ENCODE measurements around the gene ATAD3C. TPM values are rescaled to one million over a fixed set of nuclear protein-coding genes. Genes with fewer than 3 reads are reported as not detected.

Gene ATAD3C
- not detected in 5 replicates for total RNA-seq (2022; extraction: Qiagen RNA extraction; ENCODE audit: low read depth)

GRCh38 chr1:1449099-1449739 lies at the start of gene ATAD3C:
Gene ATAD3C, plus strand, starts transcription at chr1:1449689. Its CDS starts 995 bp downstream, at chr1:1450684.

GRCh38 chr1:1406821-1407635 lies 42.5 kb upstream of the ATAD3C start, which contains the start of gene MRPL20:
Gene MRPL20, minus strand, starts transcription at chr1:1407293. Its CDS starts 76 bp downstream, at chr1:1407217.

GRCh38 chr1:1421147-1421906 lies 28.2 kb upstream of the ATAD3C start, which contains the start of gene ANKRD65:
Gene ANKRD65, minus strand, starts transcription at chr1:1421276. Its CDS starts 271 bp downstream, at chr1:1421005.

GRCh38 chr1:1435106-1435903 lies 14.2 kb upstream of the ATAD3C start, which contains the start of gene VWA1:
Gene VWA1, plus strand, starts transcription at chr1:1435690. Its CDS starts 59 bp downstream, at chr1:1435749.

GRCh38 chr1:1471389-1472052 lies 22.0 kb downstream of the ATAD3C start, which contains the start of gene ATAD3B:
Gene ATAD3B, plus strand, starts transcription at chr1:1471765. Its CDS starts 120 bp downstream, at chr1:1471885.

GRCh38 chr1:1511533-1512285 lies 62.2 kb downstream of the ATAD3C start, which contains the start of gene ATAD3A:
Gene ATAD3A, plus strand, starts transcription at chr1:1512162. Its CDS starts 107 bp downstream, at chr1:1512269.

Other genes starting within 250 kb of the ATAD3C start
- gene TNFRSF18, start 243.1 kb upstream of the ATAD3C start, total RNA-seq (2022; extraction: Qiagen RNA extraction; ENCODE audit: low read depth) = 0.14 to 0.19 TPM in 2 of 5 replicates, not detected in the others
- 0.12 to 0.22 TPM in 2 of 5 replicates, not detected in the others for gene TNFRSF4, start 235.5 kb upstream of the ATAD3C start, total RNA-seq (2022; extraction: Qiagen RNA extraction; ENCODE audit: low read depth)
- gene SDF4, start 217.7 kb upstream of the ATAD3C start, total RNA-seq (2022; extraction: Qiagen RNA extraction; ENCODE audit: low read depth) = 108 to 134 TPM (median 126 TPM) in 5 replicates
- 11.1 to 18.4 TPM (median 17.7 TPM) in 5 replicates for gene B3GALT6, start 217.5 kb upstream of the ATAD3C start, total RNA-seq (2022; extraction: Qiagen RNA extraction; ENCODE audit: low read depth)
- gene C1QTNF12, start 203.0 kb upstream of the ATAD3C start, total RNA-seq (2022; extraction: Qiagen RNA extraction; ENCODE audit: low read depth) = 0.98 to 1.7 TPM (median 1.6 TPM) in 5 replicates
- gene UBE2J2, start 175.8 kb upstream of the ATAD3C start, total RNA-seq (2022; extraction: Qiagen RNA extraction; ENCODE audit: low read depth) = 38.9 to 49.3 TPM (median 46.2 TPM) in 5 replicates
- gene SCNN1D, start 169.3 kb upstream of the ATAD3C start, total RNA-seq (2022; extraction: Qiagen RNA extraction; ENCODE audit: low read depth) = 0.77 to 2.1 TPM (median 1.1 TPM) in 5 replicates
- gene ACAP3, start 141.8 kb upstream of the ATAD3C start, total RNA-seq (2022; extraction: Qiagen RNA extraction; ENCODE audit: low read depth) = 11.4 to 15.4 TPM (median 14.5 TPM) in 5 replicates
- gene PUSL1, start 141.1 kb upstream of the ATAD3C start, total RNA-seq (2022; extraction: Qiagen RNA extraction; ENCODE audit: low read depth) = 17.2 to 24.7 TPM (median 23.5 TPM) in 5 replicates
- 45.2 to 58.3 TPM (median 56.8 TPM) in 5 replicates for gene INTS11, start 125.0 kb upstream of the ATAD3C start, total RNA-seq (2022; extraction: Qiagen RNA extraction; ENCODE audit: low read depth)
- gene CPTP, start 124.9 kb upstream of the ATAD3C start, total RNA-seq (2022; extraction: Qiagen RNA extraction; ENCODE audit: low read depth) = 15.6 to 23.7 TPM (median 21.0 TPM) in 5 replicates
- 0.08 to 0.19 TPM (median 0.16 TPM) in 5 replicates for gene TAS1R3, start 118.4 kb upstream of the ATAD3C start, total RNA-seq (2022; extraction: Qiagen RNA extraction; ENCODE audit: low read depth)
- gene DVL1, start 100.3 kb upstream of the ATAD3C start, total RNA-seq (2022; extraction: Qiagen RNA extraction; ENCODE audit: low read depth) = 51.2 to 74.2 TPM (median 71.4 TPM) in 5 replicates
- 0.11 to 0.62 TPM (median 0.56 TPM) in 4 of 5 replicates, not detected in the other for gene MXRA8, start 91.1 kb upstream of the ATAD3C start, total RNA-seq (2022; extraction: Qiagen RNA extraction; ENCODE audit: low read depth)
- gene AURKAIP1, start 74.5 kb upstream of the ATAD3C start, total RNA-seq (2022; extraction: Qiagen RNA extraction; ENCODE audit: low read depth) = 110 to 188 TPM (median 169 TPM) in 5 replicates
- 43.5 to 57.6 TPM (median 53.1 TPM) in 5 replicates for gene CCNL2, start 50.4 kb upstream of the ATAD3C start, total RNA-seq (2022; extraction: Qiagen RNA extraction; ENCODE audit: low read depth)
- gene MRPL20, start 42.4 kb upstream of the ATAD3C start, total RNA-seq (2022; extraction: Qiagen RNA extraction; ENCODE audit: low read depth) = 128 to 156 TPM (median 134 TPM) in 5 replicates
- gene ANKRD65, start 28.4 kb upstream of the ATAD3C start, total RNA-seq (2022; extraction: Qiagen RNA extraction; ENCODE audit: low read depth) = 0.06 TPM in 1 of 5 replicates, not detected in the others
- 4.4 to 16.3 TPM (median 14.5 TPM) in 5 replicates for gene VWA1, start 14.0 kb upstream of the ATAD3C start, total RNA-seq (2022; extraction: Qiagen RNA extraction; ENCODE audit: low read depth)
- gene ATAD3B, start 22.1 kb downstream of the ATAD3C start, total RNA-seq (2022; extraction: Qiagen RNA extraction; ENCODE audit: low read depth) = 1.4 to 3.9 TPM (median 2.9 TPM) in 5 replicates
- gene ATAD3A, start 62.5 kb downstream of the ATAD3C start, total RNA-seq (2022; extraction: Qiagen RNA extraction; ENCODE audit: low read depth) = 28.5 to 39.6 TPM (median 37.7 TPM) in 5 replicates
- 0.39 to 0.81 TPM (median 0.44 TPM) in 4 of 5 replicates, not detected in the other for gene TMEM240, start 90.9 kb downstream of the ATAD3C start, total RNA-seq (2022; extraction: Qiagen RNA extraction; ENCODE audit: low read depth)
- gene SSU72, start 125.2 kb downstream of the ATAD3C start, total RNA-seq (2022; extraction: Qiagen RNA extraction; ENCODE audit: low read depth) = 84.7 to 113 TPM (median 104 TPM) in 5 replicates
- gene FNDC10, start 150.4 kb downstream of the ATAD3C start, total RNA-seq (2022; extraction: Qiagen RNA extraction; ENCODE audit: low read depth) = 5.4 to 8.5 TPM (median 8.1 TPM) in 5 replicates
- gene MIB2, start 165.8 kb downstream of the ATAD3C start, total RNA-seq (2022; extraction: Qiagen RNA extraction; ENCODE audit: low read depth) = 8.4 to 19.3 TPM (median 17.3 TPM) in 5 replicates
- 0.51 to 0.88 TPM (median 0.54 TPM) in 5 replicates for gene MMP23B, start 182.5 kb downstream of the ATAD3C start, total RNA-seq (2022; extraction: Qiagen RNA extraction; ENCODE audit: low read depth)
- gene CDK11B, start 209.3 kb downstream of the ATAD3C start, total RNA-seq (2022; extraction: Qiagen RNA extraction; ENCODE audit: low read depth) = 23.7 to 26.4 TPM (median 23.8 TPM) in 5 replicates
- 9.1 to 12.8 TPM (median 12.1 TPM) in 5 replicates for gene SLC35E2B, start 243.1 kb downstream of the ATAD3C start, total RNA-seq (2022; extraction: Qiagen RNA extraction; ENCODE audit: low read depth)

Measured in A549 treated with GW870086 at 1 μM for 4 hours (cell line).